ENCODE measurements around the gene GPX4.

The GPX4 gene

GRCh38 chr19:1126984-1127760, 23.4 kb downstream of the GPX4 start:
- TF ChIP-seq TAF1 (IDR thresholded peaks at IDR 0.05; ENCODE audit: borderline replicate concordance, insufficient read depth, low read length) (no peak), SIN3A (IDR thresholded peaks at IDR 0.05; ENCODE audit: borderline replicate concordance, insufficient read depth, low read length) (no peak), POLR2AphosphoS5 (IDR thresholded peaks at IDR 0.05; ENCODE audit: low read depth, low read length) (no peak), FOXP2 (optimal IDR thresholded peaks at IDR 0.05; ENCODE audit: borderline replicate concordance, extremely low read depth, extremely low read length, insufficient read depth) (no peak)
- TF ChIP-seq, protein P1, sequence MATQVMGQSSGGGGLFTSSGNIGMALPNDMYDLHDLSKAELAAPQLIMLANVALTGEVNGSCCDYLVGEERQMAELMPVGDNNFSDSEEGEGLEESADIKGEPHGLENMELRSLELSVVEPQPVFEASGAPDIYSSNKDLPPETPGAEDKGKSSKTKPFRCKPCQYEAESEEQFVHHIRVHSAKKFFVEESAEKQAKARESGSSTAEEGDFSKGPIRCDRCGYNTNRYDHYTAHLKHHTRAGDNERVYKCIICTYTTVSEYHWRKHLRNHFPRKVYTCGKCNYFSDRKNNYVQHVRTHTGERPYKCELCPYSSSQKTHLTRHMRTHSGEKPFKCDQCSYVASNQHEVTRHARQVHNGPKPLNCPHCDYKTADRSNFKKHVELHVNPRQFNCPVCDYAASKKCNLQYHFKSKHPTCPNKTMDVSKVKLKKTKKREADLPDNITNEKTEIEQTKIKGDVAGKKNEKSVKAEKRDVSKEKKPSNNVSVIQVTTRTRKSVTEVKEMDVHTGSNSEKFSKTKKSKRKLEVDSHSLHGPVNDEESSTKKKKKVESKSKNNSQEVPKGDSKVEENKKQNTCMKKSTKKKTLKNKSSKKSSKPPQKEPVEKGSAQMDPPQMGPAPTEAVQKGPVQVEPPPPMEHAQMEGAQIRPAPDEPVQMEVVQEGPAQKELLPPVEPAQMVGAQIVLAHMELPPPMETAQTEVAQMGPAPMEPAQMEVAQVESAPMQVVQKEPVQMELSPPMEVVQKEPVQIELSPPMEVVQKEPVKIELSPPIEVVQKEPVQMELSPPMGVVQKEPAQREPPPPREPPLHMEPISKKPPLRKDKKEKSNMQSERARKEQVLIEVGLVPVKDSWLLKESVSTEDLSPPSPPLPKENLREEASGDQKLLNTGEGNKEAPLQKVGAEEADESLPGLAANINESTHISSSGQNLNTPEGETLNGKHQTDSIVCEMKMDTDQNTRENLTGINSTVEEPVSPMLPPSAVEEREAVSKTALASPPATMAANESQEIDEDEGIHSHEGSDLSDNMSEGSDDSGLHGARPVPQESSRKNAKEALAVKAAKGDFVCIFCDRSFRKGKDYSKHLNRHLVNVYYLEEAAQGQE (IDR thresholded peaks at IDR 0.05; ENCODE audit: insufficient read depth in 1 of 2, low read depth in 2 of 2, low read length in 2 of 2): no peak

DNA sequence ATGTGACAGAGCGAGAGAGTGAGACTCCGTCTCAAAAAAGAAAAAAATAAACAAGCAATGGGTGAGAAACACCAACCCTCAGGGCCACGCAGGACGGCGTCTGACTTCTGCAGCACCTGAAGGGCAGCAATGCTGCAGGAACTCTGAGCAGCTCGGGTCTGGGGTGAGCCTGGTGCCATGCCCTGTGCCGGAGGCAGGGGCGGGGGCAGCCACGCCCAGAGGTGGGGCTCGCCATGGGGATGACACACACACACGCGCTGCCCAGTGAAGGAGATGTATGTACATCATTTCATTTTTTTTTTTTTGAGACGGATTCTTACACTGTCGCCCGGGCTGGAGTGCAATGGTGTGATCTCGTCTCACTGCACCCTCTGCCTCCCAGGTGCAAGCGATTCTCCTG, 24.3 kb downstream of the GPX4 start:
- no peak for TF ChIP-seq POLR2AphosphoS5 (IDR thresholded peaks at IDR 0.05; ENCODE audit: low read depth, low read length)
- TF ChIP-seq SIN3A (IDR thresholded peaks at IDR 0.05; ENCODE audit: borderline replicate concordance, insufficient read depth, low read length): no peak
- no peak for TF ChIP-seq FOXP2 (optimal IDR thresholded peaks at IDR 0.05; ENCODE audit: borderline replicate concordance, extremely low read depth, extremely low read length, insufficient read depth)
- TF ChIP-seq TAF1 (IDR thresholded peaks at IDR 0.05; ENCODE audit: borderline replicate concordance, insufficient read depth, low read length): no peak
- TF ChIP-seq, protein P1 (IDR thresholded peaks at IDR 0.05; ENCODE audit: insufficient read depth in 1 of 2, low read depth in 2 of 2, low read length in 2 of 2): no peak

DNA sequence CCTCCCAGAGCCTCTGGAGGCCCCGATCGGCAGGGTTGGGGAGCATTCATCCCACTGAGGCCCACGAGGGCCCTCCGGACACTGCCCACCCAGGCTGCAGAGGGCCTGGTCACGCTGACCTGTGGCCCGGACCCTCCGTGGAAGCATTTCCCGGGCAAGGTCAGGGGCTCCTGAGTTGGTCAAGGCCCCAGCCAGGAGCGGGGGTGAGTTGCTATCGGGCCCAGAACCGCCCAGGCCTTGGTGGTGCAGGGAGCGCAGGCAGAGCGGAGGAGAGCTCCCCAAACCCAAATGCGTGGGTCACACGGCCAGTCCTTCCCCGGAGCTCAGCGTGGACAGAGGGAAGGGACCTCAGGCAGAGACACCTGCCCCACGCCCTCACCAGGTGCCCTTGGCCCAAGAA, 25.7 kb downstream of the GPX4 start:
- TF ChIP-seq FOXP2 (optimal IDR thresholded peaks at IDR 0.05; ENCODE audit: borderline replicate concordance, extremely low read depth, extremely low read length, insufficient read depth) (no peak), SIN3A (IDR thresholded peaks at IDR 0.05; ENCODE audit: borderline replicate concordance, insufficient read depth, low read length) (no peak), POLR2AphosphoS5 (IDR thresholded peaks at IDR 0.05; ENCODE audit: low read depth, low read length) (no peak), TAF1 (IDR thresholded peaks at IDR 0.05; ENCODE audit: borderline replicate concordance, insufficient read depth, low read length) (no peak)
- TF ChIP-seq, protein P1 (IDR thresholded peaks at IDR 0.05; ENCODE audit: insufficient read depth in 1 of 2, low read depth in 2 of 2, low read length in 2 of 2): no peak

DNA sequence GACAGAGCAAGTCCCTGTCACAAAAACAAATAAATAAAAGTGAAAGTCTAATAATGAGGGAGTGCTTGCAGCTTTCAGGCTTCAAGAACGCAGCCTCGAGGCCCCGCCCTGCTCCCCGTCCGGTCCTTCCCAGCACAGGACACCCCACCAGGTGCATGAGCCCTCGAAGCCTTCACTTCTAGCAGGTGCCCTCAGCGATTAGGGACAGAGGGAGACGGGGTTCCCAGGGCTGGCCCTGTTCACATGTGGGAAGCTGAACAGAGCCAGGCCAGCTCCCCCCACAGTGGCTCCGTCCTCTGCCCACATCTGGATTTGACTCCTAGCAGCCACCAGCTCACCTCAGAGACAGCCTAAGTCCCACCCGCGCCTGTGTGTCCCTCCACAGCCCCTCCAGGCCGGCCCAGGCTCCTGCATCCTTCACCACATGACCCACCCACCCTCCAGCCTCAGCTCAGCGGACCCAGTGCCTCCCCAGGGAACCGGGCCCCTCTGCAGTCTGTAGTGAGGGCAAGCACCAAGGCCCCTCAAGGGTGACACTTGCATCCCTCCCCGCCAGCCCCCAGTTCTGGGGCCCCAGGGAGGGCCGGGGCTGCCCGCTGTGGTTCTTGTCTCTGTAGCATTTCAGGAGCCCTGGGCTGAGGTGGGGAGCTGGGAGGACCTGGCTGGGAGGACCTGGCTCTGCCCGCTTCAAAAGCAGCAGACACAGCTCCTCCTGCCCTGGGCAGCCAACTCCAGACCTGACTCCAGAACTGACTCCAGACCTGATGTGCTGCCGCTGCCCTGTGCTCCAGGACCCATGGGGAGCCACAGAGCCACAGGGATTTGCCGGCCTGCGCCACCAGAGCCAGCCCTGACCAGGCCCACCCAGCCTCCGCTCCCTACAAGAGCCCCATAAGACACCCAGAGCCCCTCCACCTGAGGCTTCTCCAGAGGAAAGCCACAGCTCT, 27.2 kb downstream of the GPX4 start:
- no peak for TF ChIP-seq POLR2AphosphoS5 (IDR thresholded peaks at IDR 0.05; ENCODE audit: low read depth, low read length)
- TF ChIP-seq FOXP2 (optimal IDR thresholded peaks at IDR 0.05; ENCODE audit: borderline replicate concordance, extremely low read depth, extremely low read length, insufficient read depth): no peak
- TF ChIP-seq, protein P1 (IDR thresholded peaks at IDR 0.05; ENCODE audit: insufficient read depth in 1 of 2, low read depth in 2 of 2, low read length in 2 of 2): no peak
- no peak for TF ChIP-seq SIN3A (IDR thresholded peaks at IDR 0.05; ENCODE audit: borderline replicate concordance, insufficient read depth, low read length)
- no peak for TF ChIP-seq TAF1 (IDR thresholded peaks at IDR 0.05; ENCODE audit: borderline replicate concordance, insufficient read depth, low read length)
